Memory B cell (primary cell): ENCODE results near the gene PYDC2.

Experiments
- ATAC-seq: fragments of 150-1000 bp; cut with Tn5 transposase; 2 replicates; pipeline ENCODE4 v1.10.0; 2021; ENCODE audit warnings: low read depth, mild to moderate bottlenecking, moderate library complexity
- DNase-seq, 2 donors: peaks; one replicate each; pipeline ENCODE4 v3.0.0; 2022; ENCODE audit warnings: low spot score in 2 of 2
- H3K27ac Mint-ChIP-seq: one replicate; pipeline ENCODE4 v1.8.0; 2022; ENCODE audit warnings: mild to moderate bottlenecking, moderate library complexity, mixed read lengths
- H3K27me3 Mint-ChIP-seq: one replicate; pipeline ENCODE4 v1.8.0; 2022; ENCODE audit warnings: mixed read lengths
- H3K36me3 Mint-ChIP-seq: one replicate; pipeline ENCODE4 v1.8.0; 2022; ENCODE audit warnings: mild to moderate bottlenecking, mixed read lengths
- H3K4me1 Mint-ChIP-seq: one replicate; pipeline ENCODE4 v1.8.0; 2022; ENCODE audit warnings: mixed read lengths
- H3K4me3 Mint-ChIP-seq: one replicate; pipeline ENCODE4 v1.8.0; 2022; ENCODE audit warnings: mild to moderate bottlenecking, moderate library complexity, mixed read lengths
- H3K9me3 Mint-ChIP-seq: one replicate; pipeline ENCODE4 v1.8.0; 2022; ENCODE audit warnings: mixed read lengths

PYDC2 gene

GRCh38 chr3:191461113-191461595 is at the start of gene PYDC2:
Gene PYDC2 (plus strand): TSS chr3:191461163. CDS start chr3:191461163, 0 bp downstream.
- no peaks in the 10 kb centered on the region for H3K9me3 Mint-ChIP-seq
- DNase-seq (no peak), ATAC-seq (no peak)
- no peaks in the 10 kb centered on the region for H3K36me3 Mint-ChIP-seq
- H3K4me1 Mint-ChIP-seq, result no peaks in the 10 kb centered on the region
- H3K4me3 Mint-ChIP-seq, result no peak within 1 kb of the TSS
- H3K27me3 Mint-ChIP-seq, result peaks cover 2% of the 10 kb centered on the region
- H3K27ac Mint-ChIP-seq, result no peak within 1 kb of the TSS

GRCh38 chr3:191412759-191413158 is 48.2 kb upstream of the PYDC2 start:
- H3K27ac Mint-ChIP-seq, result no peak overlapping the region
- peaks cover 8% of the 10 kb centered on the region for H3K9me3 Mint-ChIP-seq
- no peak overlapping the region for H3K4me3 Mint-ChIP-seq
- H3K27me3 Mint-ChIP-seq, result no peaks in the 10 kb centered on the region
- peaks cover 8% of the 10 kb centered on the region for H3K36me3 Mint-ChIP-seq
- H3K4me1 Mint-ChIP-seq, result peaks cover 3% of the 10 kb centered on the region
- no peak for DNase-seq
- ATAC-seq, result no peak

DNA sequence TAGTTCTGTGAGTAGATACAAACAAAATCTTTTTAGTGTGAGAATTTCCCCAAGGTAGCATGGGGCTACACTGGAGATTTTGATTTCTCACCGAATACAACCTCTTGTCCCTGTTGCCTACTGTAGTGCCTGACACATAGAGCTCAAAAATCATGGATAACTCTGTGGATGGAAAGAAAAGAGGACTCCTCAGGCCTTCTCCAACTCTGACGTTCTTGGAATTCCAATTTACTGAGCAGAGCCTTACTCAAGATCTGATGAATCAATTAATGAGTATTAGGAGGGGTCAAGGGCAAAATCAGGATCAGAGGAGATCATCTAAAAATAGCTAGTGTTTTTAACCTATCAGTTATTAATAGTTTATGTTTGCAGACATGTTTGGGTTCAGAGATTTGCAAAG is 46.7 kb upstream of the PYDC2 start:
- peaks cover 8% of the 10 kb centered on the region for H3K36me3 Mint-ChIP-seq
- DNase-seq (no peak), ATAC-seq (no peak)
- no peak overlapping the region for H3K4me3 Mint-ChIP-seq
- H3K4me1 Mint-ChIP-seq, result peaks cover 3% of the 10 kb centered on the region
- H3K27ac Mint-ChIP-seq, result no peak overlapping the region
- H3K27me3 Mint-ChIP-seq, result no peaks in the 10 kb centered on the region
- H3K9me3 Mint-ChIP-seq, result peaks cover 8% of the 10 kb centered on the region

- Mint-ChIP-seq H3K27me3 (no peaks in the 10 kb centered on the region), H3K36me3 (peaks cover 6% of the 10 kb centered on the region), H3K4me3 (no peak overlapping the region), H3K27ac (no peak overlapping the region), H3K9me3 (peaks cover 6% of the 10 kb centered on the region), H3K4me1 (peaks cover 3% of the 10 kb centered on the region)
- no peak for DNase-seq
- no peak for ATAC-seq
These were observed 46.2 kb upstream of the PYDC2 start for GRCh38 chr3:191414732-191415131.

DNA sequence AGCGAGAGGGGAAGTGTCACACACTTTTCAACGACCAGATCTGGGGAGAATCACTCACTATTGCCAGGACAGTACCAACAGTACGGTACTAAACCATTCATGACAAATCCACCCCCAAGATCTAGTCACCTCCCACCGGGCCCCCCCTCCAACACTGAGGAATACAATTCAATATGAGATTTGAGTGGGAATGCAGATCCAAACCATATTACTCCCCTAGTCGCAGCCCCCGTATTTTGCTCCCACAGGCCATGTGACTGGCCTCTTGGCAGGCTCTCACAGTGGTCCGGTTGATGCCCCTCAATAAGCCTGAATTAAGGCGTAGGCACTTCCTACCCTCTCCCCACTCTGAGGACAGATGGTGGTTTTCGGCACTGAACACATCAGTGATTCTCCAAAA is 45.4 kb upstream of the PYDC2 start:
- peaks cover 3% of the 10 kb centered on the region for H3K36me3 Mint-ChIP-seq
- peaks cover 3% of the 10 kb centered on the region for H3K4me1 Mint-ChIP-seq
- ATAC-seq, result no peak
- H3K9me3 Mint-ChIP-seq, result peaks cover 3% of the 10 kb centered on the region
- DNase-seq, result no peak
- H3K4me3 Mint-ChIP-seq, result no peak overlapping the region
- H3K27me3 Mint-ChIP-seq, result peaks cover 5% of the 10 kb centered on the region
- no peak overlapping the region for H3K27ac Mint-ChIP-seq

DNA sequence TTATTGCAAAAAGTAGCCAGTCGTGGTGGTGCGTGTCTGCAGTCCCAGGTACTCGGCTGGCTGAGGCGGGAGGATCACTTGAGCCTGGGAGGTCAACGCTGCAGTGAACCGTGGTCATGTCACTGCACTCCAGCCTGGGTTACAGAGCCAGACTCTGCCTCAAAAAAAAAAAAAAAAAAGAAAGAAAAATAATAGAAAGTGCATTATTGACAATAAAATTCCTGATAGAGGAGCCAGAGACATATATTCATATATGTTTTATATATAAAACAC is 43.6 kb upstream of the PYDC2 start:
- H3K9me3 Mint-ChIP-seq, result peaks cover 3% of the 10 kb centered on the region
- no peak overlapping the region for H3K4me3 Mint-ChIP-seq
- peaks cover 5% of the 10 kb centered on the region for H3K27me3 Mint-ChIP-seq
- peaks cover 3% of the 10 kb centered on the region for H3K36me3 Mint-ChIP-seq
- H3K4me1 Mint-ChIP-seq, result peaks cover 3% of the 10 kb centered on the region
- no peak overlapping the region for H3K27ac Mint-ChIP-seq
- ATAC-seq, result no peak
- DNase-seq, result no peak

GRCh38 chr3:191420771-191421170 is 40.2 kb upstream of the PYDC2 start:
- no peaks in the 10 kb centered on the region for H3K36me3 Mint-ChIP-seq
- no peak overlapping the region for H3K4me3 Mint-ChIP-seq
- DNase-seq (no peak), ATAC-seq (no peak)
- peaks cover 9% of the 10 kb centered on the region for H3K27me3 Mint-ChIP-seq
- H3K9me3 Mint-ChIP-seq, result peaks cover 1% of the 10 kb centered on the region
- no peak overlapping the region for H3K27ac Mint-ChIP-seq
- H3K4me1 Mint-ChIP-seq, result no peaks in the 10 kb centered on the region

- Mint-ChIP-seq H3K4me1 (no peaks in the 10 kb centered on the region), H3K27me3 (peaks cover 13% of the 10 kb centered on the region), H3K27ac (no peak overlapping the region), H3K9me3 (peaks cover 1% of the 10 kb centered on the region), H3K36me3 (no peaks in the 10 kb centered on the region), H3K4me3 (no peak overlapping the region)
- no peak for ATAC-seq
- no peak for DNase-seq
These were observed 36.1 kb upstream of the PYDC2 start for GRCh38 chr3:191424881-191425280.

GRCh38 chr3:191425322-191425734 is 35.6 kb upstream of the PYDC2 start:
- H3K9me3 Mint-ChIP-seq, result peaks cover 1% of the 10 kb centered on the region
- no peak overlapping the region for H3K4me3 Mint-ChIP-seq
- peaks cover 12% of the 10 kb centered on the region for H3K27me3 Mint-ChIP-seq
- ATAC-seq (no peak), DNase-seq (no peak)
- H3K27ac Mint-ChIP-seq, result no peak overlapping the region
- H3K36me3 Mint-ChIP-seq, result no peaks in the 10 kb centered on the region
- H3K4me1 Mint-ChIP-seq, result no peaks in the 10 kb centered on the region

DNA sequence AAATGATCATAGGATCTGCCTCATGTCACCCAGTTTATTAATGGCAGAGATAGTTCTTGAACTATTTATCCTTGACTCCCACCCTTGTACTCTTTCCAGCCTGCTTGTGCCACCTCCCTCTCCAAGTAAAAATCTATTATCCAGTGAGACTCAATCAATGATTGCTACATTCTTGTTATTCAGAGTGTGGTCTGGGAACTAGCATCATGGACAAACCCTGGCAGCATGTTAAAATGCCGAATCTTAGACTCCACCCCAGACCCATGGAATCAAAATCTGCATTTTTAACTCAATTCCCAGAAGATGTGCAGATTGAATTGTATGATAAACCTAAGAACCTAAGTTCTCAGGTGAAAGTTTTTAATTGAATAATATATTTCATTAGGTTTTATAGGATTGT is 34.7 kb upstream of the PYDC2 start:
- H3K4me1 Mint-ChIP-seq, result no peaks in the 10 kb centered on the region
- H3K36me3 Mint-ChIP-seq, result no peaks in the 10 kb centered on the region
- no peak for ATAC-seq
- H3K9me3 Mint-ChIP-seq, result peaks cover 2% of the 10 kb centered on the region
- no peak for DNase-seq
- H3K27me3 Mint-ChIP-seq, result peaks cover 10% of the 10 kb centered on the region
- H3K4me3 Mint-ChIP-seq, result no peak overlapping the region
- no peak overlapping the region for H3K27ac Mint-ChIP-seq

DNA sequence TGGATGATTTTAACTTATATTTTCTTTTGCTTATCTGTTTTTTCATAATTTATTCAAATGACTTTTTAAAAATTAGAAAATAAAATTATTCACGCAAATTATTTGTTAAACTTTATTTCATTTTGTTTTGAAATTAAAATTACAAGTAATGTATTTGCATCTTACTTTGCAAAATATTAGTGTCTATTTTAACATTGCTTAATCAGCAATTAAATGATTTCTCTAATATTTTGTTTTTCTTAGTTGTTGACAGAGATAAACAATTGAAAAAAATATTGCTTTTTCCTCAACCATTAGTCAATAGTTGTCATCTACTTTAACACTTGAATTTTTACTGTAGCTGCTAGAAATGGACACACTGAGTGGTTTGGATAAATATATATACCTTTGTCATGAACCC is 32.8 kb upstream of the PYDC2 start:
- no peak for ATAC-seq
- DNase-seq, result no peak
- peaks cover 3% of the 10 kb centered on the region for H3K9me3 Mint-ChIP-seq
- H3K4me1 Mint-ChIP-seq, result no peaks in the 10 kb centered on the region
- H3K4me3 Mint-ChIP-seq, result no peak overlapping the region
- no peaks in the 10 kb centered on the region for H3K36me3 Mint-ChIP-seq
- no peak overlapping the region for H3K27ac Mint-ChIP-seq
- peaks cover 6% of the 10 kb centered on the region for H3K27me3 Mint-ChIP-seq

DNA sequence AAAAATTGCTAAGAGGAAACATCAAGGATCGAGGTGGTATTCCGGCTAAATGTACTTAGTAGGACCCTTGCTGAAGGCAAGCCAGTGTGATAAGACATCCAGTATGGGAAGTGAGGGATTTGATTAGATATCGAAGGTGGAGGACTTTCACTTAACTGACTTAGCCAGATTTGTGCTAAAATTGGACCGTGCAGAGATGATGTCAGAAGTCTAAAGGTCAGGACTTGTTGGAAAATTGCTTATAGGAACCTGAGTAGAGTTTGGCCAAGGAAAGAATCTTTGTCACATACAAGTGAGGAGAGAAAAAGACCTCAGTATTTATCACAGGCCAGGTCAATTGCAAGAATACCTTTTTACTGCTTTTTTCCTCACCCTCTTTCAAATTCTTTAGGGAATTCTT is 30.9 kb upstream of the PYDC2 start:
- ATAC-seq (no peak), DNase-seq (no peak)
- peaks cover 6% of the 10 kb centered on the region for H3K27me3 Mint-ChIP-seq
- no peaks in the 10 kb centered on the region for H3K36me3 Mint-ChIP-seq
- H3K4me1 Mint-ChIP-seq, result no peaks in the 10 kb centered on the region
- peaks cover 2% of the 10 kb centered on the region for H3K9me3 Mint-ChIP-seq
- no peak overlapping the region for H3K4me3 Mint-ChIP-seq
- H3K27ac Mint-ChIP-seq, result no peak overlapping the region

GRCh38 chr3:191431160-191431822 is 29.7 kb upstream of the PYDC2 start:
- Mint-ChIP-seq H3K4me1 (peaks cover 5% of the 10 kb centered on the region), H3K36me3 (no peaks in the 10 kb centered on the region), H3K27ac (no peak overlapping the region), H3K27me3 (peaks cover 6% of the 10 kb centered on the region), H3K4me3 (no peak overlapping the region), H3K9me3 (peaks cover 2% of the 10 kb centered on the region)
- ATAC-seq (no peak), DNase-seq (no peak)

- no peak for ATAC-seq
- Mint-ChIP-seq H3K27me3 (peaks cover 6% of the 10 kb centered on the region), H3K27ac (no peak overlapping the region), H3K4me3 (no peak overlapping the region), H3K36me3 (no peaks in the 10 kb centered on the region), H3K4me1 (peaks cover 6% of the 10 kb centered on the region), H3K9me3 (peaks cover 2% of the 10 kb centered on the region)
- no peak for DNase-seq
These were observed 28.8 kb upstream of the PYDC2 start for GRCh38 chr3:191432162-191432561.

GRCh38 chr3:191434024-191434423 is 26.9 kb upstream of the PYDC2 start:
- Mint-ChIP-seq H3K4me1 (peaks cover 6% of the 10 kb centered on the region), H3K27me3 (peaks cover 6% of the 10 kb centered on the region), H3K9me3 (peaks cover 2% of the 10 kb centered on the region), H3K27ac (no peak overlapping the region), H3K4me3 (no peak overlapping the region), H3K36me3 (no peaks in the 10 kb centered on the region)
- ATAC-seq, result no peak
- no peak for DNase-seq
